ENCODE data around the gene FAM240A.

FAM240A gene

DNA sequence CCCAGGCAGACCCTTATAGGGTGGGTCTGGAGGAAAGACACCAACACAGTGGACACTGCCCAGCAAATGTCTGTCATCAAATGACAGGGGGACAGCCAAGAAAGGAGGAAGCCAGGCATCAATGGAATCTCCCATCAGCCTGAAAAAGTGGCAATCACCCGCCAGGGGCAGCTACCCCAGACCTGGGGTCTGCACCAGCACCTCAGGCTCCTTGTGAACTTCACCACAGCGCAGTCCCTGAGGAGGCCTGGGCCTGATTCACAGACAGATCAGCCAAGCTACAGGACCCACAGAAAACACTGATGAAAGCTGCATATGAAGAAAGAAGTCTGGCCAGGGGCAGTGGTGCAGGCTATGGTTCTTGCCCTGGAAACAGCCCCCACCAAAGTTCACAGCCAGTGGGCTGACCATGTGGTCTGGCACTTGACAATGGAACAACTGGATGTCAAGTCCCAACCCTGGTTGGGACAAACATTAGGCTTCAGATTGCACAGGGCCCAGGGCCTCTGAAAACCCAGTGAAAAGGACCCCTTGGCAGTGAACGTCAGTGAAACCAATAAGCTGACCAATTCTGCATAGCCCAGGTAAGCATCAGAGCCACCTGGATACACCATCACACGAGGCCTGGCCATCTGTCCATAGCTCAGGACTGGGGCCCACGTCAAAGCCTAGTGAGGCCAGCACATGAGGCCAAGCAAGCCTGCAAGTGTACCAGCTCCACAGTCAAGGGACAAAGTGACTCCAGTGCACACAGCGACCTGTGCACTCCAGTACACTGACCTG lies 52.1 kb downstream of the FAM240A start:
- DNase-seq: no peak

DNA sequence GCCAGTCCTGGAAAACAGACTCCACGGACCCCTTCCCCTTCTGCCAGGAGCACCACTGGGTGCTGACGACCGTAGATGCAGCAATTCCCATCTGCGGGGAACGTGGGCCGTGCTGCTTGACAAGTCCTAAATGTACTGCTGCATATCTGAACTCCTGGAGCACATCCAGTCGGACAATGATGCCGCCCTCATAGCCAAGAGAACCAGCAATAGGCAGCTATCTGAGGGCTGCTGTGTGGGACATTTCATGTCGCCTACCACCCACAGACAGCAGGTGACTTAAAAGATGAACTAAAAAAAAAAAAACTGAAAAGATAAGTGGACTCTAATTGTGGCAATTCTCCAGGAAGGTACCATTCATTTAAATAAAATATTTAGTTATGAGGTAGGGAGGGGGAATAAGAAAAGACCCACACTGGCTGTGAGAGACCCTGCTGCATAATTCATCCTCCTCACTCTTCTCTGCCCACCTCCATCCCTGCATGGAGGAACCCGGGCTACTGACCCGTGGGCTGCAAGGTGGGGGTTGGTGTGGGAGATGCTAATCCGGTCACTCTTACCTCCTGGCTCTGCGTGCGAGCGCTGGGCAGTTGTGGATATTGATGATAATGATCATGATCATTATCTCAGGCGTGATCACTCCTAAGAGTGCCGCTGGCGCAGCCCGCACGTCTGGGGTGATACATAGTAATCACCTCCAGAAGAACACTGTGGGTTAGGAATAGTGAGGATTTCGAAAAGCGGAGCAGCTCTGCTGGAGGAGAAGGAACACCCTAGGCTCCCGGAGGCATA lies 52.8 kb downstream of the FAM240A start:
- DNase-seq: no peak

DNA sequence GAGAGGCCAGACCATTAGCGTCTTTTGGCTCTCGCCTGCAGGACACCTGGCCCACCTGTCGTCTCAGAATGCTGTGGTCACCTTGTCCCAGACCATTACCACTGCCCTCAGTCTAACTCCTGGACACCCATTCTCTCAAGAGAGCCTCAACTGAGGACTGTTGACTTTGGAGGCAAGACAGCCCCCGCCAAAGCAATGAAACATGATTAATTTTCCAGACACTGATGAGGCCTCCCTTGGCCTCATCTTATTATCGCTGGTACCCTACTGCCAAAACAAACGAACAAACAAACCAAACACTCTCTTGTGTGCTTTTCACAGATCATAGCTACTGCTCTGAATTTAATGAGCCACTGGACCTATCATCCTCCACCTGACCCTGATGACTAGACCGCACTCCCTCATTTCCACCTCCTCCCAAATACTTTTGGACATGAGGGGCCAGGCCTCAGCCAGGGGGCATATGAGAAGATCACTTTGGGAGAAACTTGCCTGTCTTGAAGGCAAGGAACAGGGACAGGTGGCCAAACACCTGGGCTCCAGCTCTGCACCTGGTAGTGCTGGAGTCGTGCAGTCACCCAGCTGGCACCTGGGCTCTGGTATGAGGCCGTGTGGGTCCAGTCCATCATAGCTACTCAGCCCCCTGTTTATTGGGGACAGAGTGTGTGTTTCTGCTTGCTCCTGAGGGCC lies 53.6 kb downstream of the FAM240A start:
- no peak for DNase-seq

DNA sequence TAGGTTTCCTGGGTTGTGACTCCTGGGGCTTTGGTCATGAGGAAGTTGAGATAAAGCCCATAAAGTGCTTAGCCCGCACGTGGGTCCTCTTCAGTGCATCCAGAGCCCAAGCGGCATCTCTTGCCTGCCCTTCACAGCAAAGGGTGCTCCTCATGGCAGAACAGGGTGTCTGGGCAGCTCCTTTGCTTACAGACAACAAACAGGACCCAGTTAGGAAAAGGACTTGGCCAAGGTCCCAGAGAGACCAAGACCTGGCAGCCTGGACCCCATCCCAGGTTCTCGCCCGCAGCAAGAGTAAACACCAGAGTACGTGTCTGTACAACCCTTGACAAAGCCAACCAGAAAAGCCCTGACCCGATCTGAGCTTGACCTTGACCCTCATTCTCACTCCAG lies 54.1 kb downstream of the FAM240A start:
- no peak for DNase-seq

DNA sequence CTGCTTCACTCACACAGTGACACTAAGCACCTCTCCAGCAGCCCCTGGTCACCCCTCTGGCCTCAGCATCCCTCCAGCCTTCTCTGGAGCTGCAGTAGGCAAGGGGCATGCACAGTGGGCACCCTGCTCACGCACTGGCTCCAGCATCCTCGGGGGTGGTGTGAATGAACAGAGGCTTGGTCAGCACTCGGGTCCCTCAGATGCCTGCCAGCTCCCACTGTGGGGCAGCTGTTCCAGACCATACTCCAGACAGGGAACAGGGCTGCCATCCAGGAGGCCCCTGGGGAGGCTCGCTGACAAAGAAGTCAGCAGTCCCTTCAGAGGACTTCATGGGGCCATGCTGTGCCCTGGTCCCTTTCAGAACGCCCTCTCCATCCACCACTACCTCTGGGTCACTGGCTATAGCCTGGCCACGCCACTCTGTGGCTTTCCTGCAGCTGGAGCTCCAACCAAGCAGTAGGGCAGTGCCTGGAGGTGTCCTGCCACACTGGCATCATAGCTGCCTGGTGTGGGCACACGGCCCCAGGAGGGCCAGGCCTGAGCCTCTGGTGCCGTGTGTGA lies 54.8 kb downstream of the FAM240A start:
- no peak for DNase-seq

DNA sequence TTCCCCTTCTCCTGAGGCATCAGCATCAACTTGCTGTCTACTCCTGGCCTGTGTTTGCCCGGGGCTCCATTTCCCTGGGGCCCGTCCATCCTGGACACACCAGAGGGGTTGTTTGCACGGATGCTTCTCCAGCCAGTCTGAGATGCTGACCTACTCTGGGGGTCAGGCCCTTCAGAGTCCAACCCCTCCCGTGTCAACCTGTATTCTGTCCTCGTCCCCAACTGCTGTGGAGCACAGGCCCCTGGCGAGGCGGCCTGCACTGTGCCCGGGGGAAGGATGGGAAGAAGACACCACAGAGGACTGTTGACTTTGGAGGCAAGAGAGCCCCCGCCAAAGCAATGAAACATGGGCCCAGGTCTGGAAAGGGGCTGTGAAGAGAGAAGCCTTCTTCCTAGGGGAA lies 55.3 kb downstream of the FAM240A start:
- no peak for DNase-seq

DNA sequence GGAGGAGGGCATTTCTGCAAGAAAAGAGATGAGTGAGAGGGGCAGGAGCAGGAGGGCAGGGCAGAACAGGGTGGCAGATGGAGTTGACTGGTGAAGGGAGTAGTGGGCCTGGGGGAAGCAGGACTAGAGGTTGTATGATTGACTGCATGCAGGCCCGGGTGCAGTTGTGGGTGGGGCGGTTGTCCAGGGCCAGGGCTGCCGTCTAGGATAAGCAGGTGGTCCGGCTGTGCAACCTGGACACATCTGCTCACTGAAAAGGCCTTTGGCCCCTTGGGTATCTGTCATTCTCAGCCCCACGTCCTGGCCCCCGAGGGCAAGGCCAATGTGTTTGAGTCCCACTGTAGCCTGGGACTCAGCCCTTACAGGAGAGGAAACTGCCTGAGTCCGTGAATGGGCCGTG lies 55.8 kb downstream of the FAM240A start:
- no peak for DNase-seq

DNA sequence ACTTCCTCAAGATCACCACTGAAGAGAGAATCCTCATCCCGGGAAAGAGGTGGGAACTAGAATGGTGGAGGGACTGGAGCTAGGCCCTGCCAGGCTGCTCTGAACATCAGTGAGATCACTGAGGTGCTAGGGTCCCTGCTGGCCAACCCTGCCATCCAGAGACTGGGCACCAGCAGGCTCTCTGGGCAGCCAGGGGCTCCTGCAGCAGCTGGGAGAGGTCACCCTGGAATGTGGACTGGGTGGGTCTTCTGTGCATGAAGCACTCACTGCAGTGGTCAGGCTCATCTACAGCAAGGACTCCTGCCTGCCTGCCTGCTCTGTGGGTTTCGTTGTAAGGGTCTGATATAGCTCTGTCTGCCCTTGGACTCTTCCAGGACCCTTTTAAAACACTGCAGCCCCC lies 56.3 kb downstream of the FAM240A start:
- DNase-seq: no peak

DNA sequence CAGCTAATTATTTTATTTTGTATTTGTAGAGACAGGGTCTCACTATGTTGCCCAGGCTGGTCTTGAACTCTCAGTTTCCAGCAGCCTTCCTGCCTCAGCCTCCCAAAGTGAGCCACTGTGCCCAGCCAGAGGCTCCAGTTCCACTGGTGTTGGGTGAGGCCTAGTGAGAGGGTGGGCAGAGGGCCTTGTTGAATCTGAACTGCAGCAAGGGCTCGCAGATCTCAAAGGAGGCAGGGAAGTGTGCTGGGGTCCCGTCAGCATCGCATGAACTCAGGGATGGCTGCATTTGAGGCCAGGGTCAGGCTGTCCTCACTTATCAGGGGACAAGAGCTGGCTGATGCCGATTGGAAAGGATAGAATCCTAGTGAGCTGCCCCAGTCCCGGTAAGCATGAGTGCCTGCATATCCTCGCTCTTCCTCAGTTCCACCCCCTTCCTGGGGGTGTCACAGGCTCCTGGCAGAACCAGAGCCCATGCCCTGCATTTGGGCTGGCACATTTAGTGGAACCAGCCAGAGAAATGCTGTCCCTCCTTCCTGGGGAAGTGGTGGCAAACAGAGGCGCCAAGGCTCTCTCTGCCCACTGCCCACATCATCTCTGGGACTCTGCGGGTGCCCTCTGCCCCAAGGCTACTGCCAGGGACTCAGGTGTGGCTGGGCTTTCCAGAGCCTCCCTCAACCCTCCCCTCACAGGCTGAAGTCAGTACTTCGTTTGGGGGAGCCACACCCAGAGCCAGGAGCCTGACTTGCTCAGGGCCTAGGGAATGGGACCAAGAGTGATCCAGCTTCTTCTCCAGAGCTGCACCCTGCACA lies 57.1 kb downstream of the FAM240A start:
- DNase-seq: no peak

DNA sequence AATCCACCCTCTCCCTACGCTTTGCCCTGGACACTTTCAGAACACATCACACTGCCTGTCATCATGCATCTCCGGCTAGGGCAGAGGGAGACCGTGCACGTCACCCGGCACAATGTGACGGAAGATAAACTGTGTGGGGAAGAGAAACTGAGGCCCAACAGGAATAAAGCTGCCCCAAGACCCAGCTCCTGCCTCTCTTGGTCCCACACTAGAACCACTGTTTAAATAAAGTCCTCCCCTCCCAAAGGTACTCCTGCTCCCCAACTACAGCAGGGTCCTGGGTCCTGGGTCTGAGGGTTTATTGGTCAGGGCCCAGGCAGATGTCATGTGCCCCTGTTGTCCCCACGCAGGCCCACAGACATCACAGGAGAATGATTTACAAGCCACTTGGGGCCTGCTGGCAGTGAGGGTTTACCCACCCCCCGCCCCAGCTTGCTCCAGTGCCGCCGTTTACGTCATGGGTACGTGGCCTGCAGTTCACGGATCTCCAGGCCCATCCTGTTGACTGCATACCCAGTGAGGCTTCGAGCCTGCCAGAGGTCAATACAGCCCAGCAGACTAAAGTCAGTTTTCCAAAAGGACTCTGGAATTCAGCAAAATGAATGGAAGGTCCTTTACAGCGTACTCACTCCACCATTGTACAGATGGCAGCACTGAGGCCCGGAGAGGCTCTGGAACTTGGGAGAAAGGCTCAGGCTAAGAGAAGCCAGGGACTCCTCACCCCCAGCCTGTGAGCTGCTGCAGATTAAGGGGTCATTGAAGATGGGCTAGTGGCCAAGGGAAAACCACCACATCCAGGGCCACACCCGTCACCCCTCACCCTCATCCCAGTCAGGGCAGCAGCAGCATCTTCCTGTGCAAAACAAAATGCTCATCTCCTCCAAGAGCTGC lies 57.9 kb downstream of the FAM240A start:
- no peak for DNase-seq

DNA sequence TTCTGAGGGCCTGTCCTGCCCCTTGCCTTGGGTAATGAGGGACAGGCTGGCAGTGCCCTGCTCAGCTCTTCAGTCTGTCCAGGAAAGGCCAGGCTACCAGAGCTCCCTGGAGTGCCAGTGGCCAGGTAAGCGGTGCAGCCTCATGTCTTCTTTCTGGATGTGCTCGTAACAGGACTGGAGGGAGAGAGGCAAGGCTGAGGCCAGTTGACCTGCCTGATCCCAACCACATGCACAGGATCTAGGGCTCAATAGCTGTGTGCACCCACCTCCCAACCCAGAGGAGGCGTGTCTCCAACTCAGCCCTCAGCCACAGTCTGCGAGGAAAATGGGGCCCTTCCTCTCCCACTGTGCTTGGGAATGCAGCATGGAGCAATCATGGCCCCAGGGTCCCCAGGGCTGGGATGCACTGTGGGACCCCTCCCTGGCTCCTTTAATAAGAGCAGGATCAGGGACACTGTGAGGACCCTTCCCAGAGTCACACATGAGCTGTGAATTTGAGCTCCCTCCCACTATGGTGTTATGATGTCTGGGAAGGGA lies 58.6 kb downstream of the FAM240A start:
- DNase-seq: no peak

DNA sequence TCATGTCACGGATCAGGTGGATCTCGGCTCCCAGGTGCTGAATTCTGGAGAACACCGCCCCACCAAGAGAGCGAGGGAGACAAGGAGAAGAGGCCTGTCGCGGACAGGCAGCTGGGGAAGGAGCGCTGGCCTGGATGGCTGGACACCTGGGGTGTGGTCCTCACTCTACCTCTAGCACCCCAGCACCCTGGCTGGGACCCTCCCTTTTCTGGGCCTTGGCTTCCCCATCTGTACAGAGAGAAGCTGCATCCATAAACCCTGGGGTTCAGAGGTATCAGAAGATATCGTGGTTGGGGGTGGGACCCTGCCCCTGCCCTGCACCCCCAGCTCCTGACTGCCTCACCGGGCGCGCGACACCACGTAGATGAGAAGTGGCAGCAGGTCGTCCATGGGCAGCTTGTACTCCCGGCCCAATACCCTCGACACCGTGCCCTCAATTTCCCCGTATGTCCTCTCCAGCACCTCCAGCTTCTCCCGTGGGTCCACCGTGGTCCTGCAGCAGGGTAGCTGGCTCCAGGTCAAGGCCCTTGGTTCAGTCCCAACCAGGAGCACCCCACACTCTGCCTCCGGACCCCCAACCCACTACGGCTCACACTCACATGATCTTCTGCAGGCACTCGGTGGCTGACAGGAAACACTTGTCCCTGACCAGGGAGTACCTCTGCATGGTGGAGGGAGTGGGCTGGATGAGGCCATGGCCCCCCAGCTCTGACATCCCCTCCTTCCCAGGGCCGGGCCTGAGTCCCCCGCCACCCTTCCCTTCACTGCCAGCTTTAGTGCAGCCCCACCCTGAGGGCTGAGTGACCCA lies 59.4 kb downstream of the FAM240A start:
- DNase-seq: no peak

DNA sequence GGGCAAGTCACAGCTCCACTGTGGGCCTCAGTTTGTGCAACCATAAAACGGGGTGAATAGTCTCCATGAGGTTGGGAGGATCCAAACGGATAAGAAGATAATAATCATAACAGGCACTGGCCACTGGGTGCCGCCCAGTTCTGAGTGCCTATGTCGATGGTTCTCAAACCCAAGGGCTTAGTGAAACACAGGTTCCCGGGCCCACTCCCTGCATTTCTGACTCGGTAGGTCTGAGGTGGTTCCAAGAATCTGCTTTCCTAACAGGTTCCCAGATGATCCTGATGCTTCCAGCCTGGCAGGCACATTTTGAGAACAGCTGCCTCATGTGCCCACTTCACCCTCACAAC lies 60.0 kb downstream of the FAM240A start:
- no peak for DNase-seq

DNA sequence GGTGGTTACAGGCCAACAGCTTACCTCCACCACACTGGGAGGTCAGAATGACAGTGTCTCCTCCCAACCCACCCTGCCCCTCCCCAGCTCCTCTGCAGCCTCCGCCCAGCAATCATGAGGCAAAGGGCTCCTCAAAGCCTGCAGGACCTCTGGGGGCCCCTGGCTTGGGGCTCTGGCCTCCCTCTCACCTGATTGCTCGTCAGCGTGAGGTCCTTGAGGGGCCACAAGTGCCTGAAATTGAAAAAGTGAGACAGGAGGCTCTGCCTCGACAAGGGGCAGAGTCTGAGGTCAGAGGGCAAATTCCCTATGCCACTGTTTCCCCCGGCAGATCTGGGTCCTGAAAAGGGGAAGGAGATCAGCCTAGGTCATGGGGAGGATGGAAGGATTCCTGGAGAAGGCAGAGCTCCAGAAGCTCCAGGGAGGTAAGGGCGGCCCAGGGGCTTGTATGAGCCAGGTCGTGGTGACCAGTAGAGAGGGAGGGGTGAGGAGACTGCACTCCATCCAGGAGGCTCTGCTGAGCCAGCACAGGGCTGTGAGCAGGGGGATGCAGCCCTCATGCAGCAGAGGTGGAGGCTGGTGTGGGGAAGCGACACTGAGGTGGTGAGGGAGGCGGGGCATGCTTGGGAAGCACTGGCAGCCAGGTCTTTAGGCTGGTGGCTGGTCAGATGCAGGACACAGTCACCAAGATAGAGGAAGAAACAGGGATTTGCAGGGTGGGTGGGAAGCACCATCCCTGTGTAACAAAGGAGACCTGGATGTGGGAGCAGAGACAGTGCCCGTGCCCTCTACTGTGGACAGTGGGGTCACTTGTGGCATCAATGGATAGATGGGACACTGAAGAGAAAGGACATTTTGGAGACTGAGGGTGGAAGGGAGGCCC lies 61.1 kb downstream of the FAM240A start:
- DNase-seq: no peak

DNA sequence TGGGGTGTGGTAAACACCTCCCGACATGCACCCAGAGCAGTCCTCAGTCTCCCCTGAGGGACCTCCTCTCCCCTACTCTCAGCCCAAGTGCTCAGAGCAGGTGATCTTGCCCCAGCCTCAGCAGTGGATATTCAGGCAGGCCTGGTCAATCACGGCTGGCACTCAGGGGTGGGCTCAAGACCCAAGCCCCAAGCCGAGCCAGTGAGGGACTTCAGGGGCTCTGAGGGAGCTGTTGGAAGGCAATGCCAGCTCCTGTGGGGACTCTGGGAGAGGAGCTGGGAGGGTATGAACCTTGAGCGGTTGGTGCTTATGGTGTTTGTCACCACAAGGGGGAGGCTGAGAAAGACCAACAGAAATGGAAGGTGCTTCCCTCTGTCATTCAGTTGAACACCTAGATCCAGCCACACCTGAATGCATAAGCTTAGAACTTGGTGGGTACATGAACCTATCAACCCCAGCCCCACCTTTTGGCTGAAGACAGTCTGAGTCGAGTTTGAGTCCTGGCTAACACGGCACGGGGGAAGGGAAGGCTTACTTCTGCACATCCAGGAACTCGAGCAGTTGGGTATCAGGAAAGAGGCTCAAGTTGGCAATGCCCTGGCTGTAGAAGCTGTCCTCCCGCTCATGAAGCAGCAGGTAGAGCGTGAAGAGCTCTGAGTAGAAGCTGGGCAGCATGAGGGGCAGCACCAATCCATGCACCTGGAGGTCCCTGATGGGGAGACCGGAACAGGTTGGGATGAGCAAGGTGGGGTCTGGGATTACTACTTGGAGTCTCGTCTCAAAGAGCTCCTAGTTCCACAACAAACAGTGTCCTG lies 61.9 kb downstream of the FAM240A start:
- DNase-seq: no peak

DNA sequence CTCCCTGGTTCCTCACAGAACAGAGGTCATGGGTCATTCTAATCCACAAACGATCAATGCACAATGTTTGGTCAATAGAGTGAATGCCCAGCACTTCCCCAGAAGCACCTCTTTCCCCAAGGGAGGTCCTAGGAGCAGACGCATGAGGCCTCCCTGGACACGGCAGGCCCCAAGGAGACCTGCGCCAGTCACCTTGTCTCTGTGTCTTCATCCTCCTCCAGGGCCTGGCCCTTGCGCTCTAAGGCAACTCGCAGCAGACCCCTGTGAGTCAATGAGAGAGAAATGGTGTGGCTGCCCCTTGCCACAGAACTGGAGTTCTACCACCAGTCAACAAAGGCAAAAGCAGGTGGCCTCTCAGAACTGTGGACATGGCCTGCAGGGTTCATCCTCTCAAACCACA lies 63.1 kb downstream of the FAM240A start:
- no peak for DNase-seq

Measured in activated CD4-positive, alpha-beta T cell treated with anti-CD3 and anti-CD28 coated beads, Interleukin-2, Interleukin-6, amounts not matched to agents 100 ng/mL and 50 ng/mL, durations not matched to agents 16 hours and 8 hours (primary cell).